A204.1 (cell line): ENCODE results near the gene TENT5D.
"Not testable (repeated sequence)": the region's sequence is repeated elsewhere in the genome, so short reads cannot be mapped to it uniquely, and the experiment has no call there.

Experiments
- FAIRE-seq: peaks from 2 replicates; lab custom pipeline; 2012; peaks lifted over from hg19 to GRCh38; lab: Jason Lieb, UNC

TENT5D gene

DNA sequence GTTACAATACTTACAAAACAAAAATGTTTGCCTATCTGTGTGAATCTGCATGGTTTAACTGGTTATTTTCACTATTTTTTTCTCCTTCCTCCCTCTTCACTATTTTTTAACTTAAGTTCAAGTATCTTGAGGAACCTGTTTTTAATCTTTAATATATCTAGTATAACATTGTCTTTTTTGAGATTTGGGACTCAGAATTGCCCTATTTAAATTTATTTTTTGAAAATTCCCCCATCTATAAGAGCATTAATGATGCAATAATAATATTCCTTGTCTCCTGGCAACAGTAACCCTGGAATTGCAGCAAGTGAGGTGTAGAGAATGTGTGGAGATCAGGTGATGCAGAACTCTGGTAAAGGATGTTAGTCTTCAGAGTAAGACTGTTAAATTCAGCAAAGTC, at the start of gene TENT5D:
TENT5D (plus strand) TSS at position 301 of the 400 bp plus-strand sequence. CDS start 22,093 bp downstream, outside the sequence.
- FAIRE-seq = no peak

DNA sequence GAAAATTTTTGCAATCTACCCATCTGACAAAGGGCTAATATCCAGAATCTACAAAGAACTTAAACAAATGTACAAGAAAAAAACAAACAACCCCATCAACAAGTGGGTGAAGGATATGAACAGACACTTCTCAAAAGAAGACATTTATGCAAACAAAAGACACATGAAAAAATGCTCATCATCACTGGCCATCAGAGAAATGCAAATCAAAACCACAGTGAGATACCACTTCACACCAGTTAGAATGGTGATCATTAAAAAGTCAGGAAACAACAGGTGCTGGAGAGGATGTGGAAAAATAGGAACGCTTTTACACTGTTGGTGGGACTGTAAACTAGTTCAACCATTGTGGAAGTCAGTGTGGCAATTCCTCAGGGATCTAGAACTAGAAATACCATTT, 34.6 kb upstream of the TENT5D start:
- not testable (repeated sequence) for FAIRE-seq

DNA sequence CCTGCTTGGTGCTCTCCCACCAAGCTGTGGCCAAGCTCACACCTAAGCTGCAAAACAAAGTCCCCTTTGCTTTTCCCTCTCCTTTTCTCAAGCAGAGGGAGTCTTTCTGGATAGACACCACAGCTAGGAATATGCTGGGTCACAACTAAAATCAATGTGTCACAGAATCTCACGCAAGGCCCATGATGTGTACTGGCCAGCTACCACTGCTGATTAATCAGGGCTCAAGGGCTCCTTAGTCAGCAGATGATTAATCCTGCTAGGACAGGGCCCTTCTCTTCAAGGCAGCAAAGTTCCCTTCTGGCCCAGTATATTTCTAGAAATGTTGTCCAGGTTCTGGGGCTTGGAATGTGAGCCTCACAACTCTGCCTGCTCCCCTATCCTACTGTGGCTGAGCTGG, 32.0 kb upstream of the TENT5D start:
- FAIRE-seq = no peak

GRCh38 chrX:80412042-80412441, 8.2 kb upstream of the TENT5D start:
- FAIRE-seq = no peak

GRCh38 chrX:80423000-80423399, 2.8 kb downstream of the TENT5D start:
- FAIRE-seq = no peak

DNA sequence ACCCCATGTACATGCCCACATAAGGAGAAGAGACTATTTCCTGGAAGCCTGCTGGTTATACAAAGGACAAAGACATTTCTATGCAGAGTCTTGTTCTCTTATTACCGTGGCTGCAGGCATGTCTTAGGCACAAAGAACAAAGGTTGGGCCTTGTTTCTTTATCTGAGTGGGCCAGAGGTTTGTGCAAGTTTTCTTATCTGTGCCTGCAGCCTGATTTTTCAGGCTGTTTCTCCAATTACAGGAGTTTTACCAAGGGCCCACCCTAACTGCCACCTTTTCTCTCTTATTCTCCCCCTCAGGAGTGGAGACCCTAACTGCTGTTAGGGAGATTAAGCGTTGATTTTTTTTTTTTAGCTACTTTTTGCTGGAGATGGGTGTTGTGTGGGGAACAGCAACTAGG, 3.5 kb downstream of the TENT5D start:
- peak; percentile 98 for FAIRE-seq

GRCh38 chrX:80430826-80431504, 10.7 kb downstream of the TENT5D start:
- FAIRE-seq = no peak

- no peak for FAIRE-seq
Observed at GRCh38 chrX:80431505-80431832, 11.2 kb downstream of the TENT5D start.

DNA sequence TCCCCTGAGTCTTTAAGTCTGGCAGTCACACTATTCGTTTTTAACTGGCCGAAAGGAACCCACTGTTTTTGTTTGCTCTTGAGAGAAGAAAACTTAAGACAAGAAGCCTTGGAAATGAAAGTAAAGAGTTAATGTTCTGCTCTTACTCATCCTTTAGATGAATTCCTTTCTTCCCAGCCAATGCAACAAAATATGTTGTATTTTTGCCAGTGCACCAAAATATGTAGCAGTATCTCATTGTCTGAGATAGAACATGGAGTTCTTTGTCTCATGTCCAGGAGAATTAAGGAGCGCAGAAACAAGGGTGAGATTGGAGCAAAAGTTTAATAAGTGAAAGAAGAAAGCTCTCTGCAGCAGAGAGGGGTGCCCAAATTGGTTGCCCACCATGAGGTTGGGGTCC, 12.2 kb downstream of the TENT5D start:
- no peak for FAIRE-seq

DNA sequence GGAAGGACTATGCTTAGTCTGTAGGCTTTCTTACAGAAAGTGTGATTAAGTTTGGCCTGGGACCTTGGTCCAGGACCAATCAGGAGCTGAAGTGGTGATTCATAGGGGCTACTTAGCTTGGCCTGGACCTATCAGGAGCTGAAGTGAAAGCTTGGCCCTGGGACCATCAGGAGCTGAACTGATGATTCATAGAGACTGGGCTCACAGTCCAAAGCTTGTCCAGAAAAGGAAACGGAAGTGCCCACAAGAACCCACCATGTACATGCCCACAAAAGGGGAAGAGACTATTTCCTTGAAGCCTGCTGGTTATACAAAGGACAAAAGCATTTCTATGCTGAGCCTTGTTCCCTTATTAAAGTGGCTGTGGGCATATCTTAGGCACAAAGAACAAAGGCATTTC, 12.6 kb downstream of the TENT5D start:
- FAIRE-seq = no peak

DNA sequence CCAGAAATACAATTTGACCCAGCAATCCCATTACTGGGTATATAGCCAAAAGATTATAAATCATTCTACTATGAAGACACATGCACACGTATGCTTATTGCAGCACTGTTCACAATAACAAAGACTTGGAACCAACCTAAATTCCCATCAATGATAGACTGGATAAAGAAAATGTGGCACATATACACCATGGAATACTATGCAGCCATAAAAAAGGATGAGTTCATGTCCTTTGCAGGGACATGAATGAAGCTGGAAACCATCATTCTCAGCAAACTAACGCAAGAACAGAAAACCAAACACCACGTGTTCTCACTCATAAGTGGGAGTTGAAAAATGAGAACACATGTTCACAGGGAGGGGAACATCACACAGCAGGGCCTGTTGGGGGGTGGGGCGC, 47.9 kb downstream of the TENT5D start:
- not testable (repeated sequence) for FAIRE-seq

GRCh38 chrX:80471582-80471981, 51.3 kb downstream of the TENT5D start:
- FAIRE-seq = no peak

DNA sequence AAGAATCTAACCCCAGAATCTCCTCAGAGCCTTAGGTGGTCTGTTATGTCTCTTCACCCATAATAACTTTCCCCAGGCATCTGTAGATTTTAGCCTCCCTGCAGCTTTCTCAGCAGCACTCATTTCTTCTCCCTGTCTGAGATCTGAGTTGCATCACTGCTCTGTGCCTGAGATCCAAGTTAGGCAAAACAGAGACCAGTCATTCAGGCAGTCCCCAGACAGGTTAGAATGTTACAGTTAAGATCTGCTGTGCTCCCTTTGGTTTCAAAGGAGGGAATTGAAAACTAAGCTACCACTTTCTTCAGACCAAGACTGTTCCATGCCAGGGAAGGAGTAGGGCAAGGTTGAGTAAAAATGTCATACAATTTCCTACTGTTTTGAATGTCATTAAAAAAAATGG, 65.3 kb downstream of the TENT5D start:
- FAIRE-seq = no peak

GRCh38 chrX:80486299-80486698, 66.1 kb downstream of the TENT5D start:
- FAIRE-seq = no peak

DNA sequence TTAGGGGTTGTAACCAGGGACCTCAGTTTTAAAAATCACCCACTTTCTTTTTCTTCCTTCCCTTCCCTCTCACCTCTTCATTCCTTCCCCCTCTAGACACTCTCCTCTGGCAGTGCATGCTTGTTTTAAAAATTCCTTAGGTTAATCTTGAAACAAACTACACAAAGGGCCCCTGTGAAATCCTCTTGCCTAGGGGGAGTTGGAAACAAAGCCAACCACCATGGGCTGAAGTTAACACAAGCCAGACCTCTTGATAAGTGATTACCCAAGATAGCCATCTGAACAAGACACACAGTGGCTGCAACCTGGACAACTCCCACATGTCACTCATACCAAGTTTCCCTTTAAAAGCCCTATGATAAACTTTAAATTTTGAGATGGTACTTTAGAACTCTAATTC, 68.9 kb downstream of the TENT5D start:
- FAIRE-seq = no peak
